Smooth muscle cell (in vitro differentiated cells): Measurements from ENCODE around the gene PTPMT1. TPM values are rescaled to one million over a fixed set of nuclear protein-coding genes. Genes with fewer than 3 reads are reported as not detected.
"Not testable (repeated sequence)": the region's sequence is repeated elsewhere in the genome, so short reads cannot be mapped to it uniquely, and the experiment has no call there.

Experiments used
- DNase-seq: peaks from one replicate; lab custom pipeline; 2025; ENCODE audit not compliant: unreplicated experiment; lab: John Stamatoyannopoulos, UW
- H2AFZ ChIP-seq: fragments of 200-600 bp; sonication (generic); 2 replicates; pipeline ENCODE4 v1.6.0; 2016; ENCODE audit warnings: antibody characterized with exemption, low read depth, mild to moderate bottlenecking
- H3F3A ChIP-seq: fragments of 200-600 bp; sonication (generic); 2 replicates; pipeline ENCODE4 v1.6.0; 2017; ENCODE audit warnings: antibody characterized with exemption, low read depth
- H3K27ac ChIP-seq: fragments of 200-600 bp; sonication (generic); 2 replicates; pipeline ENCODE4 v1.5.1; 2016; ENCODE audit warnings: low read depth, mild to moderate bottlenecking
- H3K27me3 ChIP-seq: fragments of 200-600 bp; sonication (generic); 2 replicates; pipeline ENCODE4 v1.6.1; 2016; ENCODE audit warnings: low read depth, mild to moderate bottlenecking
- H3K36me3 ChIP-seq: fragments of 200-600 bp; sonication (generic); 2 replicates; pipeline ENCODE4 v1.5.1; 2016; ENCODE audit warnings: low read depth
- H3K4me1 ChIP-seq: fragments of 200-600 bp; sonication (generic); 2 replicates; pipeline ENCODE4 v1.5.1; 2016; ENCODE audit warnings: low read depth
- H3K4me2 ChIP-seq: fragments of 200-600 bp; sonication (generic); 2 replicates; pipeline ENCODE4 v1.6.0; 2016; ENCODE audit warnings: mild to moderate bottlenecking
- H3K4me3 ChIP-seq: fragments of 200-600 bp; sonication (generic); 2 replicates; pipeline ENCODE4 v1.5.1; 2016; ENCODE audit warnings: mild to moderate bottlenecking
- H3K79me2 ChIP-seq: fragments of 200-600 bp; sonication (generic); 2 replicates; pipeline ENCODE4 v1.6.0; 2016; ENCODE audit warnings: low read depth, mild to moderate bottlenecking
- H3K9ac ChIP-seq: fragments of 200-600 bp; sonication (generic); 2 replicates; pipeline ENCODE4 v1.6.0; 2016; ENCODE audit warnings: low read depth
- H3K9me3 ChIP-seq: fragments of 200-600 bp; sonication (generic); replicated peaks from 2 replicates; pipeline ENCODE4 v1.5.1; 2016; ENCODE audit warnings: low read depth
- H4K20me1 ChIP-seq: fragments of 200-600 bp; sonication (generic); 2 replicates; pipeline ENCODE4 v1.6.0; 2016; ENCODE audit warnings: low read depth
- CTCF ChIP-seq: fragments of 200-600 bp; sonication (generic); IDR thresholded peaks from 2 replicates; pipeline ENCODE4 v1.5.1; 2017; ENCODE audit warnings: borderline replicate concordance, mild to moderate bottlenecking, antibody characterized with exemption; ENCODE audit not compliant: insufficient read depth, poor library complexity, severe bottlenecking
- WGBS: methylation state at CpG from one replicate; pipeline ENCODE4 v1.1.7; 2016; ENCODE audit warnings: low lambda C conversion rate; 5-methylcytosine and 5-hydroxymethylcytosine counted together
- polyA plus RNA-seq: library from polyadenylated mRNA; unstranded; fragments of >200 nt; fragmentation: Nextera tagmentation; extraction: Ambion mirVana; gene quantifications from 2 replicates; pipeline ENCODE4 v1.2.1, GENCODE V29; 2016
- total RNA-seq: library from RNA; depleted of rRNA; stranded (reverse); fragments of >200 nt; gene quantifications from 2 replicates; pipeline ENCODE4 v1.2.3, GENCODE V29; 2014

Gene PTPMT1
- total and polyA plus RNA-seq, 2 experiments from 2014 or later: 75.5 to 152 TPM

- WGBS: 90% methylated on average over 10 of the region's 10 CpGs
Measured at GRCh38 chr11:47538741-47539565, 26.4 kb upstream of the PTPMT1 start.

GRCh38 chr11:47539681-47540039 is 25.7 kb upstream of the PTPMT1 start:
- TF ChIP-seq CTCF: no peak
- 78% methylated on average over 2 of the region's 2 CpGs for WGBS
- Histone ChIP-seq H3K4me2 (peak overlapping the region; percentile 53), H3K27ac (peak overlapping the region; percentile 82), H3K36me3 (no peaks in the 10 kb centered on the region), H4K20me1 (peaks cover 99% of the 10 kb centered on the region), H3K79me2 (peaks cover 91% of the 10 kb centered on the region), H3K4me1 (peaks cover 12% of the 10 kb centered on the region), H3K9ac (peak overlapping the region; percentile 8), H3K27me3 (no peaks in the 10 kb centered on the region), H2AFZ (no peak overlapping the region), H3K9me3 (no peaks in the 10 kb centered on the region), H3F3A (peaks cover 10% of the 10 kb centered on the region), H3K4me3 (no peak overlapping the region)
- no peak for DNase-seq

More at GRCh38 chr11:47538741-47539565, 26.4 kb upstream of the PTPMT1 start:
- Histone ChIP-seq H3K9ac (no peak overlapping the region), H3K79me2 (peaks cover 91% of the 10 kb centered on the region), H4K20me1 (peaks cover 99% of the 10 kb centered on the region), H3K27me3 (no peaks in the 10 kb centered on the region), H3K27ac (peak overlapping the region; percentile 82), H2AFZ (no peak overlapping the region), H3K36me3 (no peaks in the 10 kb centered on the region), H3K4me3 (no peak overlapping the region), H3F3A (peaks cover 10% of the 10 kb centered on the region), H3K9me3 (no peaks in the 10 kb centered on the region), H3K4me1 (peaks cover 12% of the 10 kb centered on the region), H3K4me2 (no peak overlapping the region)
- TF ChIP-seq CTCF: no peak
- DNase-seq: no peak

GRCh38 chr11:47541070-47541469 is 24.3 kb upstream of the PTPMT1 start:
- no peak for TF ChIP-seq CTCF
- Histone ChIP-seq H3K9ac (no peak overlapping the region), H3K4me3 (no peak overlapping the region), H3K27me3 (no peaks in the 10 kb centered on the region), H3K4me2 (no peak overlapping the region), H3K4me1 (peaks cover 12% of the 10 kb centered on the region), H4K20me1 (peaks cover 98% of the 10 kb centered on the region), H3K79me2 (peaks cover 91% of the 10 kb centered on the region), H2AFZ (no peak overlapping the region), H3K36me3 (no peaks in the 10 kb centered on the region), H3F3A (peaks cover 10% of the 10 kb centered on the region), H3K9me3 (no peaks in the 10 kb centered on the region), H3K27ac (peak overlapping the region; percentile 82)
- WGBS: 97% methylated on average over 2 of the region's 2 CpGs
- DNase-seq: no peak

- Histone ChIP-seq H4K20me1 (peaks cover 98% of the 10 kb centered on the region), H3K9me3 (no peaks in the 10 kb centered on the region), H2AFZ (no peak overlapping the region), H3K79me2 (peaks cover 93% of the 10 kb centered on the region), H3K27me3 (no peaks in the 10 kb centered on the region), H3K36me3 (no peaks in the 10 kb centered on the region), H3F3A (peaks cover 4% of the 10 kb centered on the region), H3K4me1 (no peaks in the 10 kb centered on the region), H3K4me2 (no peak overlapping the region), H3K9ac (no peak overlapping the region), H3K4me3 (no peak overlapping the region), H3K27ac (no peak overlapping the region)
- DNase-seq: no peak
- 98% methylated on average over 6 of the region's 6 CpGs for WGBS
- TF ChIP-seq CTCF: no peak
Measured at GRCh38 chr11:47545298-47545697, 20.1 kb upstream of the PTPMT1 start.

- H3K4me1 ChIP-seq, DNase-seq, H3K9me3 ChIP-seq, H3K36me3 ChIP-seq, H3K9ac ChIP-seq, H3K4me2 ChIP-seq, H2AFZ ChIP-seq, H3K27me3 ChIP-seq, H3K27ac ChIP-seq, H3K4me3 ChIP-seq, H3F3A ChIP-seq: not testable (repeated sequence)
- WGBS: 93% methylated on average over 6 of the region's 7 CpGs
- Histone ChIP-seq H3K79me2 (peaks cover 97% of the 10 kb centered on the region), H4K20me1 (peaks cover 98% of the 10 kb centered on the region)
Measured at GRCh38 chr11:47546274-47546673, 19.1 kb upstream of the PTPMT1 start.
